ENCODE data around the gene CCDC40.
"Not testable (repeated sequence)": the region's sequence is repeated elsewhere in the genome, so short reads cannot be mapped to it uniquely, and the experiment has no call there.

Gene CCDC40

GRCh38 chr17:80035937-80036714 is at the start of gene CCDC40:
CCDC40 (plus strand) TSS chr17:80036642; CDS start chr17:80036663, 21 bp downstream.
- peak; percentile 84 for DNase-seq

- no peak for DNase-seq
Observed at GRCh38 chr17:79987187-79987934, 49.1 kb upstream of the CCDC40 start.

- DNase-seq, result no peak
Observed at GRCh38 chr17:79987935-79988184, 48.6 kb upstream of the CCDC40 start.

GRCh38 chr17:79988185-79988971 is 48.1 kb upstream of the CCDC40 start:
- DNase-seq, result no peak

- DNase-seq, result no peak
Observed at GRCh38 chr17:79989106-79989835, 47.2 kb upstream of the CCDC40 start.

- DNase-seq, result no peak
Observed at GRCh38 chr17:79990051-79990592, 46.3 kb upstream of the CCDC40 start.

- no peak for DNase-seq
Observed at GRCh38 chr17:79990704-79991103, 45.7 kb upstream of the CCDC40 start.

- DNase-seq, result peak; percentile 88
Observed at GRCh38 chr17:79991140-79991923, 45.1 kb upstream of the CCDC40 start.

- no peak for DNase-seq
Observed at GRCh38 chr17:79991924-79992648, 44.4 kb upstream of the CCDC40 start.

- no peak for DNase-seq
Observed at GRCh38 chr17:79992649-79993389, 43.6 kb upstream of the CCDC40 start.

- DNase-seq, result peak; percentile 13
Observed at GRCh38 chr17:79993390-79994227, 42.8 kb upstream of the CCDC40 start.

- not testable (repeated sequence) for DNase-seq
Observed at GRCh38 chr17:79994228-79994569, 42.2 kb upstream of the CCDC40 start.

- DNase-seq, result no peak
Observed at GRCh38 chr17:79994602-79995001, 41.8 kb upstream of the CCDC40 start.

- DNase-seq, result no peak
Observed at GRCh38 chr17:79995696-79996095, 40.7 kb upstream of the CCDC40 start.

GRCh38 chr17:79996291-79996690 is 40.2 kb upstream of the CCDC40 start:
- DNase-seq, result peak; percentile 26

GRCh38 chr17:79997011-79997660 is 39.3 kb upstream of the CCDC40 start:
- peak; percentile 94 for DNase-seq

GRCh38 chr17:80000136-80000535 is 36.3 kb upstream of the CCDC40 start:
- no peak for DNase-seq

GRCh38 chr17:80000981-80001775 is 35.3 kb upstream of the CCDC40 start:
- DNase-seq, result no peak

All from CD4-positive, alpha-beta T cell treated with Interleukin-21 for 1 hour (primary cell).